HL-60 (cell line): ENCODE measurements around the gene ANKS1B.

Experiments
- DNase-seq, 2 experiments: peaks; one replicate each; pipeline ENCODE4 v3.0.0-alpha.2; 2010 to 2020; ENCODE audit warnings: low read depth in 1 of 2, low spot score in 1 of 2
- H3K27ac ChIP-seq: fragments of 250-450 bp; sonication (Bioruptor Pico); replicated peaks from 2 replicates; pipeline ENCODE4 v1.5.1; 2020; ENCODE audit warnings: mild to moderate bottlenecking, moderate library complexity
- H3K27me3 ChIP-seq: fragments of 250-450 bp; sonication (Bioruptor Pico); 2 replicates; pipeline ENCODE4 v1.5.1; 2021; ENCODE audit warnings: mild to moderate bottlenecking, moderate library complexity; ENCODE audit not compliant: insufficient read depth, poor library complexity, severe bottlenecking
- H3K4me3 ChIP-seq: replicated peaks from 2 replicates; pipeline ENCODE4 v1.5.1; 2011; ENCODE audit warnings: mild to moderate bottlenecking, control low read depth, low read length; ENCODE audit not compliant: insufficient read depth
- GABPA ChIP-seq: IDR thresholded peaks from 2 replicates; pipeline ENCODE4 v1.6.1; 2012; ENCODE audit warnings: low read depth
- POLR2AphosphoS5 ChIP-seq: IDR thresholded peaks from 2 replicates; pipeline ENCODE4 v1.6.1; 2012; ENCODE audit warnings: low read depth
- SPI1 ChIP-seq: IDR thresholded peaks from 2 replicates; pipeline ENCODE4 v1.6.1; 2012; ENCODE audit warnings: low read depth, mild to moderate bottlenecking, borderline replicate concordance
- TF ChIP-seq, protein P1 (sequence below): IDR thresholded peaks from 2 replicates; pipeline ENCODE4 v1.6.1; 2012; ENCODE audit warnings: low read depth; ENCODE audit not compliant: insufficient replicate concordance
- TF ChIP-seq, protein P2 (sequence below): IDR thresholded peaks from one replicate; pipeline ENCODE4 v1.5.1; 2011; ENCODE audit warnings: low read length, control low read depth, inconsistent platforms; ENCODE audit not compliant: insufficient read depth

ANKS1B gene

DNA sequence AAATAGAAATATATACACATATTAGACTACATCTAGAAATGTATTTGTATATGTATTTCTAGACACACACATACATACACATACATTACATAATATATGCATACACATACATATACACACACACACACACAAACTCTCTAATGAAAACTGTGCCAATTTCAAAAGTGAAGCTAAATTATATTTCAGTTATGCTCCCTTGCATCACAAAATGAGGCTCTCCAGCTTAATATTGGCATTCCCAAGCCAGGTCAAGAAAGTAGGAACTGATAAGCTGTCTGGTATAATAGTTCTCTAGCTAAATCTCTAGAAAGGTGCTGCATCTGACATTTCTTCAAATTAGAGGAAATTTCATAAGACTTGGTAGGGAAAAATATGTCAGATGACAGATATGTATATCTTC lies 280.3 kb downstream of the ANKS1B start:
- H3K27ac ChIP-seq, result no peak overlapping the region
- no peaks in the 10 kb centered on the region for H3K27me3 ChIP-seq
- TF ChIP-seq SPI1 (no peak), POLR2AphosphoS5 (no peak), GABPA (no peak)
- TF ChIP-seq, protein P1, sequence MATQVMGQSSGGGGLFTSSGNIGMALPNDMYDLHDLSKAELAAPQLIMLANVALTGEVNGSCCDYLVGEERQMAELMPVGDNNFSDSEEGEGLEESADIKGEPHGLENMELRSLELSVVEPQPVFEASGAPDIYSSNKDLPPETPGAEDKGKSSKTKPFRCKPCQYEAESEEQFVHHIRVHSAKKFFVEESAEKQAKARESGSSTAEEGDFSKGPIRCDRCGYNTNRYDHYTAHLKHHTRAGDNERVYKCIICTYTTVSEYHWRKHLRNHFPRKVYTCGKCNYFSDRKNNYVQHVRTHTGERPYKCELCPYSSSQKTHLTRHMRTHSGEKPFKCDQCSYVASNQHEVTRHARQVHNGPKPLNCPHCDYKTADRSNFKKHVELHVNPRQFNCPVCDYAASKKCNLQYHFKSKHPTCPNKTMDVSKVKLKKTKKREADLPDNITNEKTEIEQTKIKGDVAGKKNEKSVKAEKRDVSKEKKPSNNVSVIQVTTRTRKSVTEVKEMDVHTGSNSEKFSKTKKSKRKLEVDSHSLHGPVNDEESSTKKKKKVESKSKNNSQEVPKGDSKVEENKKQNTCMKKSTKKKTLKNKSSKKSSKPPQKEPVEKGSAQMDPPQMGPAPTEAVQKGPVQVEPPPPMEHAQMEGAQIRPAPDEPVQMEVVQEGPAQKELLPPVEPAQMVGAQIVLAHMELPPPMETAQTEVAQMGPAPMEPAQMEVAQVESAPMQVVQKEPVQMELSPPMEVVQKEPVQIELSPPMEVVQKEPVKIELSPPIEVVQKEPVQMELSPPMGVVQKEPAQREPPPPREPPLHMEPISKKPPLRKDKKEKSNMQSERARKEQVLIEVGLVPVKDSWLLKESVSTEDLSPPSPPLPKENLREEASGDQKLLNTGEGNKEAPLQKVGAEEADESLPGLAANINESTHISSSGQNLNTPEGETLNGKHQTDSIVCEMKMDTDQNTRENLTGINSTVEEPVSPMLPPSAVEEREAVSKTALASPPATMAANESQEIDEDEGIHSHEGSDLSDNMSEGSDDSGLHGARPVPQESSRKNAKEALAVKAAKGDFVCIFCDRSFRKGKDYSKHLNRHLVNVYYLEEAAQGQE, result no peak
- TF ChIP-seq, protein P2, sequence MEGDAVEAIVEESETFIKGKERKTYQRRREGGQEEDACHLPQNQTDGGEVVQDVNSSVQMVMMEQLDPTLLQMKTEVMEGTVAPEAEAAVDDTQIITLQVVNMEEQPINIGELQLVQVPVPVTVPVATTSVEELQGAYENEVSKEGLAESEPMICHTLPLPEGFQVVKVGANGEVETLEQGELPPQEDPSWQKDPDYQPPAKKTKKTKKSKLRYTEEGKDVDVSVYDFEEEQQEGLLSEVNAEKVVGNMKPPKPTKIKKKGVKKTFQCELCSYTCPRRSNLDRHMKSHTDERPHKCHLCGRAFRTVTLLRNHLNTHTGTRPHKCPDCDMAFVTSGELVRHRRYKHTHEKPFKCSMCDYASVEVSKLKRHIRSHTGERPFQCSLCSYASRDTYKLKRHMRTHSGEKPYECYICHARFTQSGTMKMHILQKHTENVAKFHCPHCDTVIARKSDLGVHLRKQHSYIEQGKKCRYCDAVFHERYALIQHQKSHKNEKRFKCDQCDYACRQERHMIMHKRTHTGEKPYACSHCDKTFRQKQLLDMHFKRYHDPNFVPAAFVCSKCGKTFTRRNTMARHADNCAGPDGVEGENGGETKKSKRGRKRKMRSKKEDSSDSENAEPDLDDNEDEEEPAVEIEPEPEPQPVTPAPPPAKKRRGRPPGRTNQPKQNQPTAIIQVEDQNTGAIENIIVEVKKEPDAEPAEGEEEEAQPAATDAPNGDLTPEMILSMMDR, result no peak
- DNase-seq, result no peak
- no peak overlapping the region for H3K4me3 ChIP-seq

DNA sequence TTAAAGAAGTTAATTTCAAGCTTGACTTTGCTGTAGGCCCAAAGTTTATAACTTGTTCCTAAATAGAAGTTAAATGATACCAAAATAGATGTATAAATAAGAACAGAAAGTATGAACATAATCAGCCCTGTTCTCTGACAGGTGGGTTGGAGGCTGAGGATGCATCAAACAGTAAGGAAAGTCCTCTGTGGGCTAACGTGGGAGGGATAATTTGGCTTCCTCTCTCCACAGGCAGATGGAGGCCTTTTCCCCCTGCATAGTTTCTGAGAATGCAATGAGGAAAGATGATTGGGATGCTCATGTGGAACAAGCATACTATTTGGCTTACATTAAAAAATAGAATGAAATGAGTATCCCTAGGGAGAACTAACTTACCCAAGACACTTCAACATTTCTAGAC lies 280.7 kb downstream of the ANKS1B start:
- DNase-seq, result no peak
- TF ChIP-seq, protein P2, result no peak
- TF ChIP-seq, protein P1, result no peak
- no peak for TF ChIP-seq POLR2AphosphoS5
- Histone ChIP-seq H3K27me3 (no peaks in the 10 kb centered on the region), H3K27ac (no peak overlapping the region), H3K4me3 (no peak overlapping the region)

DNA sequence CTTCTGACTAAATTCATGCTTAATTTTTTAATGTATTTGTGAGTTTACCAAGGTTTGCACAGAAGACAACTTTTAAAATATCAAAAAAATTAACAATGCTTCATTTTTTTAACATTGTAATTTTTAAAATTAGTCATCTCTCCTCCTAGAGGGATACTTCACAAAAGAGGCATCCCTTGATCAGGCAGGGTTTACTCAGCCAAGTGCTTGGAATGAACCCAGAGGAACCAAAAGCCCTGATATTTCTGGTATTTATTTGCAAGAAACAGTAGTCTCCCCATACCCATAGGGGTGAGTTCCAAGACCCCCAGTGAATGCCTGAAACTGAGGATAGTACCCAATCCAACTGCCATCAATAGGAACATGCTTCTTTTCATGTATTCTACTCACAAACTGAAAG lies 284.7 kb downstream of the ANKS1B start:
- Histone ChIP-seq H3K4me3 (no peak overlapping the region), H3K27me3 (no peaks in the 10 kb centered on the region), H3K27ac (no peak overlapping the region)
- no peak for TF ChIP-seq POLR2AphosphoS5
- no peak for DNase-seq

DNA sequence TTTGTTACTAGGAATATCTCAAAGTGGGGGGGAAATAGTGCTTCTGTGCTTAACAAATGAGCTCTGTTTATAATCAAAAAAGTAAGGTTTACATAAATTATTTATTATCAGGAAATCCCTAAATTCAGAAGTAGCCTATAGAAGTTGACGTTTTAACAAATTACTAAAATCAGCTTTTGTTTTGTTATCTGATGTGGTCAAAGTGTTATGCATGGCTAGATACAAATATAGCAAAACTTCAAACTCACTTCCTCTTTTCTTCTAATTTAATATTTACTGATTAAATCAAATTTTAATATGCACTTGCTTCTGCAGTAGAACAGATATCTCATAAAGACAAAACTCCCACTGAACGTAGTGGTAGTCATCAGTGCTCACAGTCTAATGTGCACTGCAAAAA lies 289.7 kb downstream of the ANKS1B start:
- TF ChIP-seq, protein P2, result no peak
- peak; percentile 45 for TF ChIP-seq SPI1
- no peak for TF ChIP-seq GABPA

More for the DNA sequence above, 289.7 kb downstream of the ANKS1B start:
- DNase-seq, result no peak
- H3K27me3 ChIP-seq, result no peaks in the 10 kb centered on the region
- H3K27ac ChIP-seq, result no peak overlapping the region
- no peak overlapping the region for H3K4me3 ChIP-seq
